Measurements from ENCODE around the gene ACP1.

ACP1 gene

DNA sequence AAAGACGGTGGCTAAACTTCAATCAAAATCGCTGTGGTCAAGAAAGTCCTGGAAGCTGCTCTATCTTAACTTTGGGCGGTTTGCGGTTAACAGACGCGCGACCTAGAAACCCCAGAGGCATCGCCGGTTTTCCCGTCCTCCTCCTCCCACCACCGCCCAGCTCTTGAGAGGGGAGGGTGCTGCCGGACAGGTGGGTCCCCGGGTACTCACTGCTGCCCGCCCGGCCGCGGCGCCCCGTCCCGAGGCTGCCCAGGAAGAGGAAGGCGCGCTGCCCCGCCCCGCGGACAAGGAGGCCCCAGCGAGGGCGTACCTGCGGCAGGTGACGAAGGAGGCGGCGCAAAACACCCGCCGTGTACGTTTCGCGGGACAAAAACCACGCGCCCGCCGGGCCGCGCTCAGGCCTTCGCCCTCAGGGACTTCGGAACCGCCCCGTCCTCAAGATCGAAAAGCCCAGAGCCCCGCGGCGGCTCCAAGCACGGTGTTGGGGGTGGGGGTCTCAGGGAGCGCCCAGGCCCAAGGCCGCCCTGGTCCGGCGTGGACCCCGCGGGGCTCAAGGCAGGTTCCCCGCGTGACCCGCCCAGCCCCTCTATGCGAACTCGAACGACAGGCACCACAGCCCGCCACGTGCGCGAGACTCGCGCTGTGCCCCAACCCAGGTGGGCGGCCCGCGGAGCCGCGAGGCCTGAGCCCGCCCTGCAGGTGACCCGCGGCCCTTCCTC is 814 bp upstream of the ACP1 start, which contains the start of gene SH3YL1:
Gene SH3YL1 (minus strand): TSS at position 259 of the 719 bp plus-strand sequence. CDS start 48 bp downstream, at position 211.
- DNase-seq (ENCODE audit: low spot score in 2 of 2) (peak; percentile 20 to 61), ATAC-seq (peak; percentile 58)
- Mint-ChIP-seq H3K9me3 (peaks cover 2% of the 10 kb centered on the region), H3K4me1 (peaks cover 27% of the 10 kb centered on the region), H3K36me3 (peaks cover 21% of the 10 kb centered on the region), H3K27ac (peak within 1 kb of the TSS; percentile 94), H3K4me3 (peak within 1 kb of the TSS; percentile 87)

DNA sequence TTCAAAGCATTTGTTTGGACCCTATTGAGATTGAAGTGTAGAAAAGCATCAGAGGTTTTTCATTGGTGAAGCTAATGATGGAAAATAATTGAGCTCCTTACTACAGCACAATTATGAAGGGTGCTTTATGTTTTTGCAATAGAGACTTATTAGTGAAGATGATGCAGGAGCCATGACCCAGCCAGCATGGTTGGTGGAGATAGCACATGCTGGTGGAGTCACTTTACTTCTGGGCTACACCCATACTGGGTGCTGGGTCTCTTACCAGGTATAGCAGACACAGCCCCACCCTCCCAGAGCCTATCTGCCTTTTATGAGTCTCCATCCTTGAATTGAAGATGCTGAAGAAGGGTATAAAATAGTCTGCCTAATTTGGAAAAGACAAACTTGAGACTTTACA is 3.6 kb downstream of the ACP1 start:
- peaks cover 46% of the 10 kb centered on the region for H3K4me1 Mint-ChIP-seq
- no peak for ATAC-seq
- peaks cover 42% of the 10 kb centered on the region for H3K36me3 Mint-ChIP-seq
- H3K4me3 Mint-ChIP-seq, result no peak overlapping the region
- no peak overlapping the region for H3K27ac Mint-ChIP-seq
- DNase-seq (ENCODE audit: low spot score in 2 of 2), result no peak
- H3K9me3 Mint-ChIP-seq, result no peaks in the 10 kb centered on the region

DNA sequence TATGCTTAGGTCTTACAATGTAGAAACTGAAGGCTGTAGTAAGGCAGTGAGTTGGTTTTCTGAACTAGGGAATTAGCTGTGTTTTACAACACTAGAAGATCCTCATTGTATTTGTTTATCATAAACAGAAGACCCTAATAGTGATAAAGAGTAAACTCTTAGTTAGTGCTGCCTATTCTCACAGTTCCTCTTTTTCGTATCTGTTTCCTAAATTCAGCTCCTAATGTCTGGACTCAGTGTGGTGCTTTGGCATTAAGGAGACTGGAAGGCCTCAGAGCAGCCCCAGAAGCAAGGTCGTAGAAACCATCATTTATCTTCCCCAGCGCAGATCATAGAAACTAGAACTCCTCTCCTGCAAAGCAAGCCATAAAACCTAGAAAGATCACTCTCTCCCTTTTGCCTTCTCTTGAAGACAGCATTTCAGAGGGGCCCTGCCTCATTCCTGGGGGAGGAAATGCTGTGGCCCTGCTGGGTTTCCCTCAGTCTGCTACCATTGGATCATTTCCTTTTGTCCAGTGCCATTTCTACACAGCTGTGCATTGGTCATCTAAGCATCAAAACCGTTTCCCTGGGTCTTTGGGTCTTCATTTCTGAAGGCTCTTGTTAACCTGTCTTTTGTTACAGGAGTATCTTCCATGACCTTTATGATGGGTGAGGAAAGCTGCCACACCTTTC is 4.7 kb downstream of the ACP1 start:
- Mint-ChIP-seq H3K4me3 (no peak overlapping the region), H3K4me1 (peaks cover 49% of the 10 kb centered on the region), H3K9me3 (no peaks in the 10 kb centered on the region), H3K36me3 (peaks cover 48% of the 10 kb centered on the region), H3K27ac (no peak overlapping the region)
- no peak for DNase-seq (ENCODE audit: low spot score in 2 of 2)
- ATAC-seq, result no peak

DNA sequence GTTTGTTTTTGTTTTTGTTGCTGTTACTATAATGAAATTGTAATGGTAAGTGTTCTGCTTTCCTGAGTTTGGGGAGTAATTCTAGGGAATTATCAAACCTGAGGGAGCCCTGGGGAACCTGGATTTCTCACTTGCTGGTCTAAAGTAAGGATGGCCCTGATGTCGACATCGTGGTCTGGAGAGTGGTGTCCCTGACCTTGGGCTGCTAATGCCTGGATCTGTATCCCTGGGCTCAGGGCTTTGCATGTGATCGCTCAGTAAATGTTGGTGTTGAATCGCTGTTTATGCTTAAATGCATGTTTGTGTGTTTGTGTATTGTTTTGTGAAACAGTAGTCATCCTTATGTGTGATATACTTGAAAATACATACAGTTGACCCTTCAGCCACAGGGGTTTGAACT is 6.1 kb downstream of the ACP1 start:
- Mint-ChIP-seq H3K4me3 (no peak overlapping the region), H3K9me3 (no peaks in the 10 kb centered on the region), H3K4me1 (peaks cover 52% of the 10 kb centered on the region), H3K27ac (no peak overlapping the region), H3K36me3 (peaks cover 54% of the 10 kb centered on the region)
- DNase-seq (ENCODE audit: low spot score in 2 of 2) (no peak), ATAC-seq (no peak)

DNA sequence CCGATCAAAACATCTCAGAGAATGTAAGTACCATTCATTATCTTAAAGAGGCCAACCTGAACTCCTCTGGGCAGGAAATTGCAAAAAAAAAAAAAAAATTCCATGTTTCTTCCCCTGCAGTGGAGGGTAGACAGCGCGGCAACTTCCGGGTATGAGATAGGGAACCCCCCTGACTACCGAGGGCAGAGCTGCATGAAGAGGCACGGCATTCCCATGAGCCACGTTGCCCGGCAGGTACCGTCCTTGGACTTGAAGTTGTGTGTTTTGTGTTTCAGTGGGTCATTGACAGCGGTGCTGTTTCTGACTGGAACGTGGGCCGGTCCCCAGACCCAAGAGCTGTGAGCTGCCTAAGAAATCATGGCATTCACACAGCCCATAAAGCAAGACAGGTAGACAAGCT is 7.2 kb downstream of the ACP1 start:
- ATAC-seq, result no peak
- Mint-ChIP-seq H3K4me3 (no peak overlapping the region), H3K27ac (no peak overlapping the region), H3K9me3 (no peaks in the 10 kb centered on the region), H3K36me3 (peaks cover 63% of the 10 kb centered on the region), H3K4me1 (peaks cover 44% of the 10 kb centered on the region)
- no peak for DNase-seq (ENCODE audit: low spot score in 2 of 2)

DNA sequence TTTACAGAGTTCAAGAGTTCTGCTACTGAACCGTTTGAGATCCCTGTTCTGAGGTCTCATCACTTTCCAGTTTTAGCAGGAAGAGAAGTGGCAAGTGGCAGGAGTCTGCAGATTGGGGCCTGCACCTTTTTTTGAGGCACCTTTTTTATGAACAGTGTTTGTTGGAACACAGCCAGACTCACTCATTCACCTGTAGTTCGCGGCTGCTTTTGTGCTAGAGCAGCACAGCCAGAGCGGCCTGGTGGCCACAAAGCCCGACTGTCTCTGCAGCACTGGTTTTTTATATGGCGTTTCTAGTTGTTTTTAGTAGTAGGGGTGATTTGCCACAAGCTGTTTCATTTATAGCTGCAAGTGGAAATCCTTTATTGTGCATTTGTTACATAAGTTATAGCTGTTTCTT is 8.6 kb downstream of the ACP1 start:
- Mint-ChIP-seq H3K9me3 (no peaks in the 10 kb centered on the region), H3K4me3 (no peak overlapping the region), H3K27ac (no peak overlapping the region), H3K36me3 (peaks cover 71% of the 10 kb centered on the region), H3K4me1 (peaks cover 30% of the 10 kb centered on the region)
- DNase-seq (ENCODE audit: low spot score in 2 of 2), result no peak
- no peak for ATAC-seq

DNA sequence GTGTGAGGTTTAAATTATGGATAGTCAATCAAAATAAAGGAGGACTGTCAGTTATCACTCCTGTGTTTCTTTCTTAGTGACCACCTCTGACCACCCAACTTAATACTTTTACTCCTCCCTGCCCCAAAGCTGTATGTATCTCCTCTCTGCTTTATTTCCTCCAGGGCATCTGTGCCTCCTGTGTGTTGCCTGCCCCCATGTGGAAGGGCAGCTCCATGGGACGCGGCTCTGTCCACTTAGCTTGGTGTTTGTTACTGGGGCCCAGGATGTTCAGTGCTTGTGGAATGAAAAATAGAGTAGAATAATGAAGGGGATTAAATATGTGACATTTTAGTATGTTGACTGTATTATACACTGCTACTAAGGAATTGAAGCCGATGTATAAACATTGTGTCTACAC is 9.8 kb downstream of the ACP1 start:
- Mint-ChIP-seq H3K27ac (no peak overlapping the region), H3K4me3 (no peak overlapping the region), H3K4me1 (peaks cover 22% of the 10 kb centered on the region), H3K9me3 (no peaks in the 10 kb centered on the region), H3K36me3 (peaks cover 83% of the 10 kb centered on the region)
- DNase-seq (ENCODE audit: low spot score in 2 of 2) (no peak), ATAC-seq (no peak)

DNA sequence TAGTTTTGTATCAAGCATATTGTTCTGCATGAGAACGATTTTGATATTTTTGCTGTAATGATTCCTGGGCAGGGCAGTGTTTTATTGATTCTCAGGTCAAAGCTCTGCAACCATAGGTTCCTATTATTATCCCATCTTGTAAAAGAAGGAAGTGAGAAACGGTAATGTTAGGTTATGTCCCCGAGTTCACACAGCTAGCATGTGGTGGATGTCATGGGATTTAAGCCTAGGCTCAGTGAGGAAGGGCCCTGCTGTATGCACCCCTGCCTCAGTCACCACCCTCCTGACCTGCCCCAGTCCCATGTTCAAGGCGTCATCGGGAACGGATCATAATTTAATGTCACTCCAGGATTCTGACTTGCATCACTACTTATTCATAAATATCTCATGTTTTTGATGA is 10.7 kb downstream of the ACP1 start:
- Mint-ChIP-seq H3K4me1 (peaks cover 12% of the 10 kb centered on the region), H3K4me3 (no peak overlapping the region), H3K9me3 (no peaks in the 10 kb centered on the region), H3K36me3 (peaks cover 92% of the 10 kb centered on the region), H3K27ac (no peak overlapping the region)
- DNase-seq (ENCODE audit: low spot score in 2 of 2), result no peak
- no peak for ATAC-seq

DNA sequence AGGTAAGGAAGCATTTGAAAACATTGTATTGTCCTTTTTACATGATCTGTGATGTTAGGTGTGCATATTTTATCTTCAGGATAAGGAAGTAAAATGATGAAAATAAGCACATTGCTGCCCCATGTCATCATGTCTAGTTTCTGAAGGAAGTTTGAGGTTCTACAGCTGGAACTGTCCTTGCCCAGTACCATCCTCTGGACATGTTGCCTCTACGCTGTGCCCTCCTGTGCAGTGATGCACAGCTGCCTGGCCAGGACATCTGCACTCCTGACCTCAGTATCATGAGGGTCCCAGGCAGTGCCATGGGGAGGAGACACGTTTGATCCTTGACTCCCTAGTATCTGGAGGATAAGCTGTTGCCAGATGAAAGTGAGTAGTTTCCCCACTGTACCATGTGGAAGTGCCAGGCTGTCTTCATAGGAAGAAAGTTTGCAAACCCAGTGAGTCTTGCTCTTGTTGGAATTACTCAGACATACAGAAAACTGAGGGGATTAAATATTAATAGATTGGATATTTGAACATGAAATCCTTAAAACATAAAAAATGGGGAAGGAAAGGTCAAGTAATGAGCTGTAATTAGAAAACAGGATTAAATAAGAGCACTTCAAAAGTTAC is 13.7 kb downstream of the ACP1 start:
- peaks cover 6% of the 10 kb centered on the region for H3K4me1 Mint-ChIP-seq
- ATAC-seq, result no peak
- no peak overlapping the region for H3K4me3 Mint-ChIP-seq
- H3K36me3 Mint-ChIP-seq, result peaks cover 88% of the 10 kb centered on the region
- H3K27ac Mint-ChIP-seq, result no peak overlapping the region
- DNase-seq (ENCODE audit: low spot score in 2 of 2), result no peak
- no peaks in the 10 kb centered on the region for H3K9me3 Mint-ChIP-seq

DNA sequence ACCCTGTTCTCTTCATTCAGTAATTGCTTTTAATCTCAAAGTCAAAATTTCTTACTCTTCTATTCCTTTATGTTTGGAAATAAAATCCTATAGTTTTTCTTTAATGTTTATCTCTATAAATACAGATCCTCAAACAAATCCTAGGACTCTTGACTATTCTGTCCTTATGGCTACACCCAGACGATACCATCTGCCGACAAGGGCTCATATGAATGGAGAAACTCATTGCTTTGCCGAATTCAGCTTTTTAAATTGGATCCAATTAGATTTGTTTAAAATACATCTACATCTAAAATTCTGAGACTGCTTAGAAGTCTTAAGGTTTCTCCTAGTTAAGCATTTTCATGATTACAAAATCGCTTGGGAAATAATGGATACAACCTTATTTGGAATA is 14.2 kb downstream of the ACP1 start:
- H3K27ac Mint-ChIP-seq, result no peak overlapping the region
- H3K4me3 Mint-ChIP-seq, result no peak overlapping the region
- DNase-seq (ENCODE audit: low spot score in 2 of 2), result no peak
- no peaks in the 10 kb centered on the region for H3K9me3 Mint-ChIP-seq
- H3K4me1 Mint-ChIP-seq, result peaks cover 6% of the 10 kb centered on the region
- peaks cover 83% of the 10 kb centered on the region for H3K36me3 Mint-ChIP-seq
- ATAC-seq, result no peak

DNA sequence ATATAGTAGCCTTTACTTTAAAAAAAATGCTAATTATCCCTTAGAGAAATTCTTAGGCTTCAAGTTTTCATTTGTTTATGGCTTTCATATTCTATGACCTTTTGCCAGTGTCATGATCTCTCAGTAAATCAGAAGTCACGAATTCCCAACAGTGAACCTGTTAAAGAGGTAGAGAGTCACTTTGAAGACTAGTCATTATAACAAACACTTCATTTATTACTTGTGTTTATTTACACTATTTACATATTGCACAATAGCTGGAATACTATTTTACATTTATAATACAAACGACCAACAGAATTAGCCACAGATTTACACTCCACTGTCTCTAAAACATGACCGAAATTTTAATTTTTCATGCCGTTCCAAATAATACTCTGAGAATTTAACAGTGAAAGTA is 14.6 kb downstream of the ACP1 start:
- no peak for DNase-seq (ENCODE audit: low spot score in 2 of 2)
- Mint-ChIP-seq H3K27ac (no peak overlapping the region), H3K4me3 (no peak overlapping the region), H3K9me3 (no peaks in the 10 kb centered on the region), H3K36me3 (peaks cover 79% of the 10 kb centered on the region), H3K4me1 (peaks cover 4% of the 10 kb centered on the region)
- no peak for ATAC-seq

DNA sequence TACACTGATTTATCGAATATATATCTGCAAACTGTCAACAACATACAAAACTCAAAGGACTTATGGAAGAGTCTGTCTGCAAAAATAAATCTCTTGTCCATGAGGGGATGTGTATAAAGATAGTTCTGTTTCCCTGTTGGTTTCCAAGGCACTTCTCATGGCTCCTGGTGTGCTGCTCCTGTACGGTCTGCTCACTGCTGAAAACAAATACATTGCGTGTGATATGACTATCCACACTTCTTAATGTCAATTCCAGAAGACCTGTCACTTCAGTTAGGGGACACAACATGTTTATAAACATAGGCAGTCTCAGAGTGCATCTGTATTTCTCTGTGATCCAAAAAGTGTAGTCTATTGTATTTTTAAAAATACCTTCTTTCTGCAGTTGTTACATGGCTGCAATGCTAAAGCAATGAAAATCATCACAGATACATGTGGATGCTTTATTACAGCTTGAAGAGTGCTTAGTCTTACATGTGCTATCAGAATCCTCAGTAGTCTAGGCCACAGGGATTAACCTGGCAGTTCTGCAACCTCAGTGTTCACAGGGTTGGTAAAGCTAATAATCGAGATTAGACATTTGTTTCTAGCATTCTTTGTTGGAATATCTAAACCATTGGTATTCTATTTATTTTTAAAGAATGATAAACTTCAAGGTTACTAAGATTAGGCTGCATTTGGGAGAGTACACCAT is 15.4 kb downstream of the ACP1 start:
- H3K9me3 Mint-ChIP-seq, result no peaks in the 10 kb centered on the region

DNA sequence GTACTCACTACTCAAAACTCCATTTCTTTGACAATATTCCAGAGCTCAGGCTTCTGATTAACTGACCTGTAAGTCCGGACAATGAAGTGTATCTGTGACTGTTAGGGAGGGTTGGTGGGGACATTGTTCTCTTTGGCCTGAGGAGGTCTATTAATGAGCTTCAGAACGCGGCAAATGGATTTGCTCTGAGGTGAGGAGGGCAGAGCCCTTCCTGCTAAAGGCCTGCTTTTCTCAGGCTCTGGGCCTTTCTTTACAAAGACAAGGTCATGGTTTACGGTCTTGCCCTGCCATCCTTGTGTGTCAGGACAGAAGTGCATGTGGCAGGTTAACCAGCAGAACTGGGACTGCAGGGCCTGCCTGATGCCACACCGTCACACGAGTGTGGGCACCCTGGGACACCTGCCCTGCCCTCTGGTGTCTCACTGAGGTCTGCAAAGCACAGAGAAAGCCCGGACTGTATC is 15.9 kb downstream of the ACP1 start:
- no peak for ATAC-seq
- H3K36me3 Mint-ChIP-seq, result peaks cover 66% of the 10 kb centered on the region

More for the DNA sequence above, 15.4 kb downstream of the ACP1 start:
- Mint-ChIP-seq H3K27ac (no peak overlapping the region), H3K4me1 (no peaks in the 10 kb centered on the region), H3K4me3 (no peak overlapping the region), H3K36me3 (peaks cover 72% of the 10 kb centered on the region)
- DNase-seq (ENCODE audit: low spot score in 2 of 2), result no peak
- ATAC-seq, result no peak

DNA sequence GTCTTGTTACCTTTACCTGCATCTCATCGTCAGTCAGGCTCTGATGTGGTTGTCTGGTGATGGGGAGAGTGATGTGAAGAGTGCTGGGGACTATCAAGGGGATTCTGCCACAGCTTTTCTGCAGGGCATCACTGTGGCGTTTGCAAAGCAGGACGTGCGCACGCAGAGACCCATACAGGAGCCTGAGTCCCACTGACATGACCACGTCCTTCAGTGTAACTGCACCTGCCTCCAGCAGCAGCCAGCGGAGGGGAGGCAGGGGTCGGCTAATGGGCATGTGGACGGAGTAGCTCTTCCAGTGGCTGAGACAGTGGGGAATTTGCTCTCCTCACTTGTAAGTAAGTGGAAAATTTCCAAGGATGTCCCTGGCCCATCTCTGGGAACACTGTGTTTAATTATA is 16.6 kb downstream of the ACP1 start:
- H3K36me3 Mint-ChIP-seq, result peaks cover 59% of the 10 kb centered on the region
- DNase-seq (ENCODE audit: low spot score in 2 of 2) (no peak), ATAC-seq (no peak)
- no peaks in the 10 kb centered on the region for H3K4me1 Mint-ChIP-seq
- no peak overlapping the region for H3K4me3 Mint-ChIP-seq
- H3K9me3 Mint-ChIP-seq, result no peaks in the 10 kb centered on the region
- no peak overlapping the region for H3K27ac Mint-ChIP-seq

More for the DNA sequence above, 15.9 kb downstream of the ACP1 start:
- Mint-ChIP-seq H3K4me3 (no peak overlapping the region), H3K27ac (no peak overlapping the region), H3K4me1 (no peaks in the 10 kb centered on the region), H3K9me3 (no peaks in the 10 kb centered on the region)
- DNase-seq (ENCODE audit: low spot score in 2 of 2), result no peak

Measured in stimulated activated effector memory CD8-positive, alpha-beta T cell treated with anti-CD3 and anti-CD28 coated beads, Interleukin-12 subunit alpha, Interleukin-12 subunit beta, amount 100 ng/mL, for 72 hours (primary cell).